K562 (cell line): ENCODE data around the gene TPRG1L. TPM values are rescaled to one million over a fixed set of nuclear protein-coding genes. Genes with fewer than 3 reads are reported as not detected.

Source experiments
- CBFA2T3 ChIP-seq: fragments of 450-650 bp; IDR thresholded peaks from 2 replicates; pipeline ENCODE4 v1.6.1; 2017
- CREB1 ChIP-seq, 2 experiments: sonication (generic) in 1 of 2; formaldehyde crosslinking in 1 of 2; IDR thresholded peaks; 2 replicates each; pipeline versions ENCODE4 v1.6.1 to v1.8.0; 2012 to 2022; ENCODE audit warnings: inconsistent platforms in 1 of 2, mild to moderate bottlenecking in 1 of 2, missing genetic modification reagents in 1 of 2, moderate library complexity in 1 of 2
- GATAD2A ChIP-seq: fragments of 450-650 bp; IDR thresholded peaks from 2 replicates; pipeline ENCODE4 v1.6.1; 2017
- HDGF ChIP-seq: fragments of 450-650 bp; IDR thresholded peaks from 2 replicates; pipeline ENCODE4 v1.6.1; 2016
- MAFK ChIP-seq: IDR thresholded peaks from 2 replicates; pipeline ENCODE4 v1.6.1; 2011; ENCODE audit warnings: low read length, improper control_type of control experiment
- MXI1 ChIP-seq: IDR thresholded peaks from 2 replicates; pipeline ENCODE4 v1.6.1; 2011; ENCODE audit warnings: low read depth, mild to moderate bottlenecking, improper control_type of control experiment, low read length
- POLR3G ChIP-seq: IDR thresholded peaks from 2 replicates; pipeline ENCODE4 v1.6.1; 2011; ENCODE audit not compliant: insufficient read length, insufficient replicate concordance; ENCODE audit errors: extremely low read depth
- PTTG1 ChIP-seq: fragments of 450-650 bp; IDR thresholded peaks from 2 replicates; pipeline ENCODE4 v1.6.1; 2016; ENCODE audit warnings: low read depth, mild to moderate bottlenecking, missing genetic modification characterization, missing compliant biosample characterization
- SMARCA4 ChIP-seq: fragments of 450-650 bp; IDR thresholded peaks from 2 replicates; pipeline ENCODE4 v1.6.1; 2016
- SMARCE1 ChIP-seq: fragments of 450-650 bp; IDR thresholded peaks from 2 replicates; pipeline ENCODE4 v1.7.1; 2016; ENCODE audit warnings: mild to moderate bottlenecking
- SNIP1 ChIP-seq: fragments of 450-650 bp; IDR thresholded peaks from 2 replicates; pipeline ENCODE4 v1.7.1; 2017; ENCODE audit warnings: low read depth, mild to moderate bottlenecking
- TEAD2 ChIP-seq: fragments of 450-650 bp; IDR thresholded peaks from 2 replicates; pipeline ENCODE4 v1.6.1; 2016; ENCODE audit warnings: missing genetic modification characterization, control low read depth, missing compliant biosample characterization
- ZBTB34 ChIP-seq: fragments of 250-450 bp; sonication (Bioruptor Pico); IDR thresholded peaks from 2 replicates; pipeline ENCODE4 v1.8.0; 2021; ENCODE audit warnings: mild to moderate bottlenecking, moderate library complexity
- ZFPM2 ChIP-seq: fragments of 250-450 bp; sonication (Bioruptor Pico); IDR thresholded peaks from 2 replicates; pipeline ENCODE4 v1.5.1; 2022; ENCODE audit warnings: mild to moderate bottlenecking
- ZNF407 ChIP-seq: fragments of 450-650 bp; IDR thresholded peaks from 2 replicates; pipeline ENCODE4 v1.6.1; 2016; ENCODE audit warnings: low read depth
- polyA plus RNA-seq, 8 experiments: library from polyadenylated mRNA; depleted of rRNA in 4 of 8; stranded (reverse) in 5 of 8; unstranded in 3 of 8; fragments of >200 nt; fragmentation: Nextera tagmentation in 2 of 8; fragmentation: Illumina TruSeq in 1 of 8; extraction: Ambion mirVana in 2 of 8; extraction: Trizol in 1 of 8; gene quantifications; 2 replicates each; pipeline versions ENCODE4 v1.2.1 to v1.2.3, GENCODE V29; 2011 to 2014; ENCODE audit warnings: inconsistent platforms in 1 of 8, missing spikeins in 1 of 8
- total RNA-seq, 7 experiments: library from RNA; depleted of rRNA in 6 of 7; stranded (reverse); fragments of >200 nt in 6 of 7; fragmentation: Illumina TruSeq in 2 of 7; extraction: Trizol in 2 of 7; gene quantifications; 2 replicates each; pipeline versions ENCODE4 v1.2.1 to v1.2.3, GENCODE V29; 2011 to 2021; ENCODE audit warnings: low replicate concordance in 1 of 7
- TF ChIP-seq, protein P1 (sequence below), 2 experiments: fragments of 450-650 bp; IDR thresholded peaks; 2 replicates each; pipeline ENCODE4 v1.6.1; 2018; ENCODE audit warnings: mild to moderate bottlenecking in 2 of 2, low read depth in 1 of 2; ENCODE audit not compliant: partially characterized antibody in 2 of 2

TPRG1L gene
- total and polyA plus RNA-seq, 9 of the 15 experiments (the other 6 are each of a cell fraction or from before 2014, with no cell fraction given) = 1.6 to 11.0 (median 6.2) TPM

GRCh38 chr1:3618881-3619671, 5.7 kb upstream of the TPRG1L start (continued):
- TF ChIP-seq SMARCA4 (no peak), MXI1 (no peak), TEAD2 (tag) (no peak), SMARCE1 (no peak), POLR3G (no peak), CBFA2T3 (peak; percentile 80), CREB1 (IDR thresholded peaks at IDR 0.05) (no peak), CREB1 (CRISPR knock-in tag; IDR thresholded peaks at IDR 0.05) (no peak), ZNF407 (no peak), HDGF (no peak), ZFPM2 (CRISPR knock-in tag) (no peak), PTTG1 (tag) (no peak), MAFK (peak; percentile 2; the same call in 1 of the 2 replicates), ZBTB34 (no peak), GATAD2A (no peak), SNIP1 (no peak)
- TF ChIP-seq, protein P1, sequence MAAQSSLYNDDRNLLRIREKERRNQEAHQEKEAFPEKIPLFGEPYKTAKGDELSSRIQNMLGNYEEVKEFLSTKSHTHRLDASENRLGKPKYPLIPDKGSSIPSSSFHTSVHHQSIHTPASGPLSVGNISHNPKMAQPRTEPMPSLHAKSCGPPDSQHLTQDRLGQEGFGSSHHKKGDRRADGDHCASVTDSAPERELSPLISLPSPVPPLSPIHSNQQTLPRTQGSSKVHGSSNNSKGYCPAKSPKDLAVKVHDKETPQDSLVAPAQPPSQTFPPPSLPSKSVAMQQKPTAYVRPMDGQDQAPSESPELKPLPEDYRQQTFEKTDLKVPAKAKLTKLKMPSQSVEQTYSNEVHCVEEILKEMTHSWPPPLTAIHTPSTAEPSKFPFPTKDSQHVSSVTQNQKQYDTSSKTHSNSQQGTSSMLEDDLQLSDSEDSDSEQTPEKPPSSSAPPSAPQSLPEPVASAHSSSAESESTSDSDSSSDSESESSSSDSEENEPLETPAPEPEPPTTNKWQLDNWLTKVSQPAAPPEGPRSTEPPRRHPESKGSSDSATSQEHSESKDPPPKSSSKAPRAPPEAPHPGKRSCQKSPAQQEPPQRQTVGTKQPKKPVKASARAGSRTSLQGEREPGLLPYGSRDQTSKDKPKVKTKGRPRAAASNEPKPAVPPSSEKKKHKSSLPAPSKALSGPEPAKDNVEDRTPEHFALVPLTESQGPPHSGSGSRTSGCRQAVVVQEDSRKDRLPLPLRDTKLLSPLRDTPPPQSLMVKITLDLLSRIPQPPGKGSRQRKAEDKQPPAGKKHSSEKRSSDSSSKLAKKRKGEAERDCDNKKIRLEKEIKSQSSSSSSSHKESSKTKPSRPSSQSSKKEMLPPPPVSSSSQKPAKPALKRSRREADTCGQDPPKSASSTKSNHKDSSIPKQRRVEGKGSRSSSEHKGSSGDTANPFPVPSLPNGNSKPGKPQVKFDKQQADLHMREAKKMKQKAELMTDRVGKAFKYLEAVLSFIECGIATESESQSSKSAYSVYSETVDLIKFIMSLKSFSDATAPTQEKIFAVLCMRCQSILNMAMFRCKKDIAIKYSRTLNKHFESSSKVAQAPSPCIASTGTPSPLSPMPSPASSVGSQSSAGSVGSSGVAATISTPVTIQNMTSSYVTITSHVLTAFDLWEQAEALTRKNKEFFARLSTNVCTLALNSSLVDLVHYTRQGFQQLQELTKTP (IDR thresholded peaks at IDR 0.05; ENCODE audit: low read depth in 1 of 2, partially characterized antibody in 2 of 2) = no peak
